HG03064 (cell line): ENCODE data around the gene RPTOR.
"Not testable (repeated sequence)": the region's sequence is repeated elsewhere in the genome, so short reads cannot be mapped to it uniquely, and the experiment has no call there.

Source experiments
- ATAC-seq: cut with Tn5 transposase; IDR thresholded peaks from one replicate; pipeline ENCODE4 v1.9.1; 2021; ENCODE audit warnings: low read depth; ENCODE audit not compliant: unreplicated experiment

RPTOR gene

GRCh38 chr17:80513201-80513600 lies 31.4 kb upstream of the RPTOR start:
- ATAC-seq: no peak

DNA sequence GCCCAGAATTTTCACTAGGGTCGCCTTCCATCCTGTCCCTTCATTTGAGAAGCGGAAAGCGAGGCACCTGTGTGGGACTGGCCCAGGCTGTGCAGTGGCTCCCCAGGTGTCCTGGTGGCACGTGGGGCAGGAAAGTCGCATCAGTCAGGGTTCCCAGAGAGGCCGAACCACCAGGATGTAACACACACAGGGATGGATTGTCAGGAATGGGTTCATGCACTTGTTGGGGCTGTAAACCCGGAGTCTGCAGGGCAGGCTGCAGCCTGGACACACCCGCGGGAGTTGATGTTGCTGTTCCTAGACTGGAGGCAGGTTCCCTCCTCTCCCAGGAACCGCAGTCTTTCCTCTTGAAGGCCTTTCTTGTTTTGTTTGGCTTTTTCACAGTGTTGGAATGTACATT lies 30.7 kb upstream of the RPTOR start:
- no peak for ATAC-seq

DNA sequence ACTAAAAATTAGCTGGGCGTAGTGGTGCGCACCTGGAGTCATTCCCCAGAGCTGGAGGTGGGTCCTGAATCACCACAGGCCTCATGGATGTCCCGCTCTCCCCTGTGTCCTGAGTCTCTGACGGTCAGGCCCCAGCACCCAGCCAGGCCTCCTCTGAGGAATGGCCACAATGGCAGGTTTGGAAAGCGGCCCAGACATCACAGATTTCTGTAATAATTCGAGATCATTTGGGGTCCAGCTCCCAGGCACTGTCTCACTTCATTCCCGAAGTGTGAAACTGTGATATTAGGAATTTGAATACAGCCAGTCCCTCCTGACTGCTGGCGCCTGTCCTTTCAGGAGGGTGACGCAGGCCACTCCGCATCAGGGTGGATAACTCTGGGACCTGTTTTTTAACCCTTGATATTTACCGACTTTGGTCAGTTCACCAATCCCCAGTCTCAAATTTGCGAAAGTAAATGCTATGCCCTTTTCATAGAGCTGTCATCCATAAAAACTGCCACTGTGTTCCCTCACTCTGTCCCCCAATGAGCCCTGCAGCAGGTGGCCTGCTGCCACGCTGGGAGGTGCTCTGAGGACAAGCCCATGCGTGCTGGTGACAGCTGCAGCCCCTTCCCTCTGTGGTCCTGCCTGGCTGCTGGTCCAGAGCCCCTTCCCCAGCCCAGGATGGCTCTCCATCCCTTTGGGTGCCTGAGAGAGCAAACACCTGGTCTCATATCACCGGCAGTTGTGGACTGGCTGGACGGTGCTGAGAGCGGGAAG lies 28.3 kb upstream of the RPTOR start:
- no peak for ATAC-seq

DNA sequence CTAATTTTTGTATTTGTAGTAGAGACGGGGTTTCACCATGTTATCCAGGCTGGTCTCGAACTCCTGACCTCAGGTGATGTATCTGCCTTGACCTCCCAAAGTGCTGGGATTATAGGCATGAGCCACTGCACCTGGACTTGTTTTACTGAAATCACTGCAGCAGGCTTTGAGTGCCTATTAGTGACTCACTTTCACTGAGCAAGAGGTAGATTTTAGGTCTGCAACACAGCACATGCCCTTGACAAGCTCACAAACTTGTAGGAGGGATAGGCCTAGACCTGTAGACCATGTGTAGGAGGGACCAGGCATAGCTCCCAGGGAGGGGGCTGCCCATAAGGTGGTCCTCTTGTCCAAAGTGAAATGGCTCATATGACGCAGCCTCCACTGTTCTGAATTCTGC lies 27.0 kb upstream of the RPTOR start:
- no peak for ATAC-seq

- no peak for ATAC-seq
Observed at GRCh38 chr17:80518392-80518791, 26.2 kb upstream of the RPTOR start.

- ATAC-seq: no peak
Observed at GRCh38 chr17:80519091-80519781, 25.4 kb upstream of the RPTOR start.

DNA sequence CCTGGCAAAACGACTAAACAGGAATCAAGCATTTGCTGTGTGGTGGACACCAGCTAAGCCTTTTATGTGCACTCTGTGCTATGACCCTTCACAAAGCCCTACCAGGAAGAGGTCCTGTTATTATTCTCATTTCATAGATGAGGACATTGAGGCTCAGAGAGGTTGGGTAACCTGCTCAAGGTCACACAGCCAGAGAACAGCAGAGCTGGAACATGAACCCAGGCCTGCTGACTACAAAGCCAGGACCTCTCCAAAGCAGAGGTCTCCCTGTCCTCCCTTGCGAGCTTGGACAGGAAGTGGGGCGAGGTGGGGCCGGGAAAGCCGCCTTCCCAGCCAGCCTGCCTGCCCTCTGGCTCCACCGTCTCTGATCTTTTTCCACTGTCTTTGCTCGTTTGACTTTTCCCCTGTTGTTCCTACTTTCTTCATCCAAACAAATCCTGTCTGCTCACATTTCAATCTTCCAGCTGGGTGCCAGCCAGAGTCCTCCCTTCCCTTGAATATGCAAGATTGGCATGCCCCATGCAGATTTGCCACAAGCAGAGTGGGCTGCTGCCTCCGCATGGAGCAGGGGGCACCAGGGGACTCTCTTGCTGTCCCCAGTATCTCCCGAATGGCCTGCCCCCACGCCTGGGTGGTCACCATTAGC lies 23.7 kb upstream of the RPTOR start:
- ATAC-seq: no peak

DNA sequence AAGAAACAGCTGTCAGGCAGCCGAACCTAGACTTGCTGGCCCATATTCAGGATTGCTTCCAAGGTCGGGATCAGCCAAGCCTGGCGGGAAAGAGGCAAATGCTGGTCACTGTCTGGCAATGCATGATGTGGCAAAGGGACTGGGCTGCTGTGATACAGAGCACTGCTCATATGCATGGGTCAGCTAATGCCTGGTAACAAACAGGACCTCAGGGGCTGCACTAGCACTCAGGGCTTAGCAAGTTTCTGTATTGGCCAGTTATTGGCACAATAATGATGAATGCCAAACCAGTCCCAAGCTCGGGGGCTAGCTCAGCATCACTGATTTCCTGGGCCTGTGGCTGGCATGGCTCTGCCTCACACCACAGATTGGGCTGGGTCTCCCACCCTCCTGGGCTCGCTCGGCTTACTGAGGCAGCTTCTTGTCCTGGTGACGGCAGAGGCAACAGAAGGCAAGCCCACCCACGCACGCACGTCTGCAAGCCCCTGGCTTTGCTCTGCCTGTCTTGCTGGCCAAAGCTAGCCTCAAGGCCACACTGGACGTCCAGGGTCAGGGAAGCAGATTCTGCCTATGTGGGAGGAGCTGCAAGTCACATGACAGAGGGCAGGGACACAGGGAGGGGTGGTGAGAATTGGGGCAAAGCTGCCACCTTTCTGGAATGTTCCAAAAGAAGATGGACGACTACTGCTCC lies 21.4 kb upstream of the RPTOR start:
- no peak for ATAC-seq

- ATAC-seq: no peak
Observed at GRCh38 chr17:80523956-80524712, 20.5 kb upstream of the RPTOR start.

GRCh38 chr17:80526116-80526910 lies 18.3 kb upstream of the RPTOR start:
- ATAC-seq: no peak

DNA sequence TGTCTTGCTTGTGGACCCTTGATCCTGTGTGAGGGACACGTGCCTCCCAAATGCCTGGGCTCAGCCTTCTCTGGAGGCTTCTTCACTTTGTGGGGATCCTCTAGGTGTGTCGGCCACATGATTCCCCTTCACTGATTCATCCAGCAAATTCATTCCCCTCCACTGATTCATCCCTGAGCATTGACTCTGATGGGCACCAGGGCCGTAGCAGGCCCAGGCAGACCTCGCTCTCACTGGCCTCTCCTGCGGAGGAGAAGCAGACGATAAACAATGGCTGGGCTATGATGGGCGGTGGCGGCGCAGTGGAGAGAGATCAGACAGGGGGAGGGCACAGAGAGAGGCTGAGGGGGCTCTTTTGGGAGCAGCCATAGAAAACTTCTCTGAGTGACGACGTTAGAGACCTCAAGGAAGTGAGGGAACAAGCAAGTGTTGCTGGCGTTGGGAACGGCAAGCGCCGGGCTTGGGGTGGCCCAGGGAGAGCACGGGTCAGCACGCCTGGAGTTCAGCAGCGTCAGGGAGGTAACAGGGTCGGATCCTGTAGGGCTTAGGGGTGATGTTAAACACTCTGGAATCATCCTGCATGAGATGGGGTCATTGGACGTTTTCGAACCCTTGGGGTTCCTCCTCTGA lies 17.5 kb upstream of the RPTOR start:
- ATAC-seq: no peak

- no peak for ATAC-seq
Observed at GRCh38 chr17:80528536-80528935, 16.1 kb upstream of the RPTOR start.

DNA sequence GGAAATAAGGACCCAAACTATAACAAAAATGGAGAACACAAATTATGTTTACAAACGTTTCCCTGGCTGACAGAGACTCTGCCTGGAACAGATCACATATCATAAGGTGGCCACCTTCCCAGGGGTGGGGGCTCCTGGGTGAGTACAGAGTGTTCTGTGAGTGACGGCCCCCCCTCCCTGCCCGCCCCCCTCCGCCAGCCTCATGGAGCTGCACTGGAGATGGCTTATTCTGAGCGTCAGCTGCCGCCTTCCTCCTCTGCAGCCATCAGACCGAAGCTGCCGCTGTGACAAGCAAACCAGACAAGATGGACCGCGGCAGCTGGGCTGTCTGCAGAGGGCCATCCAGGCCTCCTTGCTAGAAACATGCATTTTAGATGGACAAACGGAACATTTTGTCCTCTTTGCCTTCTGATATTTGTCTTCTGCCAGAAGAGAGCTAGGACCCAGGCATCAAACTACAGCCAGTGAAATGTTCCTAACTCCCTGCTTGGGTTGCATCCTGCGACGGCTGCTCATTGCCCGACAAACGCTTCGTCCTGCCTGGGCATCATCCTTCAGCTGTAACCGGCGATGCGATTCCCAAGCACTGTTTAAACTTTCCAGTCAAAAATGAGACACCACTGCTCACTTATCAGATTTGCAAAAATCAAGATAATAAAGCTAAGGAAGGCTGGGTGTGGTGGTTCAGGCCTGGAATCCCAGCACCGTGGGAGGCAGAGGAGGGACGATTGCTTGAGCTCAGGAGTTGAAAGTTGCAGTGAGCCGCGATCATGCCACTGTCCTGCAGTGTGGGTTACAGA lies 15.3 kb upstream of the RPTOR start:
- ATAC-seq: no peak

- no peak for ATAC-seq
Observed at GRCh38 chr17:80529904-80530292, 14.7 kb upstream of the RPTOR start.

GRCh38 chr17:80531400-80531799 lies 13.2 kb upstream of the RPTOR start:
- no peak for ATAC-seq

DNA sequence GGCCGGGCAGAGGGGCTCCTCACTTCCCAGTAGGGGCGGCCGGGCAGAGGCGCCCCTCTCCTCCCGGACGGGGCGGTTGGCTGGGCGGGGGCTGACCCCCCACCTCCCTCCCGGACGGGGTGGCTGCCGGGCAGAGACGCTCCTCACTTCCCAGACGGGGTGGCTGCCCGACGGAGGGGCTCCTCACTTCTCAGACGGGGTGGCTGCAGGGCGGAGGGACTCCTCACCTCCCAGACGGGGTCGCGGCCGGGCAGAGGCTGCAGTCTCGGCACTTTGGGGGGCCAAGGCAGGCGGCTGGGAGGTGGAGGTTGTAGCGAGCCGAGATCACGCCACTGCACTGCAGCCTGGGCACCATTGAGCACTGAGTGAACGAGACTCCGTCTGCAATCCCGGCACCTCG lies 7.3 kb upstream of the RPTOR start:
- not testable (repeated sequence) for ATAC-seq

- ATAC-seq: no peak
Observed at GRCh38 chr17:80538484-80538883, 6.2 kb upstream of the RPTOR start.

- ATAC-seq: no peak
Observed at GRCh38 chr17:80539022-80539641, 5.5 kb upstream of the RPTOR start.
